ENCODE data around the gene TMEM213. TPM values are rescaled to one million over a fixed set of nuclear protein-coding genes. Genes with fewer than 3 reads are reported as not detected.
A peak's percentile ranks its signal among the peaks of the same experiment; 100 is the strongest.

The TMEM213 gene
- total RNA-seq, 1 experiment from 2014 or later = 11.3 TPM

DNA sequence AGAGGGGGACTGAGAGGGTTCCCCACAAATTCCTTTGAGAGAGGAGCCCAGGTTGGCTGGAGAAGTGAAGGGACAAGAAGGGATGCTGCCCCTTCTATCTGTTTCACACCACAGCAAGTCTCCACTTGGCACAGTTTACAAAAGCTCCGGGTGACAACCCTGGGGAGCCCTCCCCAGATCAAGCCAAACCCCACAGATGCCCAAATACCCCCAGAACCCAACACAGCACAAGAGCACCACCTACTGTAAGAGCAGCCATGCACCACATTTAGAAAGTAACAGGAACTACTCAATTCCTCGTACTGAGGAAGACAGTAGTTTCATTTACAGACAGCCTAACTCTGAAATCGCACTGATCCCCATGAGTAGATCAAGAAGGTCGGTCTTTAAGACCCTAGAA is 68.0 kb downstream of the TMEM213 start:
- H3K4me3 Mint-ChIP-seq (ENCODE audit: low read depth, unreplicated experiment) = no peak overlapping the region
- peaks cover 24% of the 10 kb centered on the region for H3K4me1 Mint-ChIP-seq (ENCODE audit: low read depth, unreplicated experiment)
- intact Hi-C loops (cut with micrococcal nuclease; ENCODE audit: unreplicated experiment) = loop anchor here (1.0 to 10.0 kb wide), 7 partner anchors 67 to 961 kb away; partner anchors contain the start of genes ATP6V0A4 and CREB3L2
- BruUV-seq (replicated peaks) = no TSS peak
- peaks cover 3% of the 10 kb centered on the region for H3K36me3 Mint-ChIP-seq (ENCODE audit: insufficient read depth, unreplicated experiment)
- CTCF ChIA-PET = interaction anchor here (1.1 to 1.4 kb wide), 3 partner anchors 67 to 127 kb away, joined by 3 to 5 read pairs (median 3); no protein-coding TSS in a partner anchor
- H3K9me3 Mint-ChIP-seq (ENCODE audit: low read depth, unreplicated experiment) = no peaks in the 10 kb centered on the region
- DNase-seq = peak; percentile 65
- TF ChIP-seq, protein P1, sequence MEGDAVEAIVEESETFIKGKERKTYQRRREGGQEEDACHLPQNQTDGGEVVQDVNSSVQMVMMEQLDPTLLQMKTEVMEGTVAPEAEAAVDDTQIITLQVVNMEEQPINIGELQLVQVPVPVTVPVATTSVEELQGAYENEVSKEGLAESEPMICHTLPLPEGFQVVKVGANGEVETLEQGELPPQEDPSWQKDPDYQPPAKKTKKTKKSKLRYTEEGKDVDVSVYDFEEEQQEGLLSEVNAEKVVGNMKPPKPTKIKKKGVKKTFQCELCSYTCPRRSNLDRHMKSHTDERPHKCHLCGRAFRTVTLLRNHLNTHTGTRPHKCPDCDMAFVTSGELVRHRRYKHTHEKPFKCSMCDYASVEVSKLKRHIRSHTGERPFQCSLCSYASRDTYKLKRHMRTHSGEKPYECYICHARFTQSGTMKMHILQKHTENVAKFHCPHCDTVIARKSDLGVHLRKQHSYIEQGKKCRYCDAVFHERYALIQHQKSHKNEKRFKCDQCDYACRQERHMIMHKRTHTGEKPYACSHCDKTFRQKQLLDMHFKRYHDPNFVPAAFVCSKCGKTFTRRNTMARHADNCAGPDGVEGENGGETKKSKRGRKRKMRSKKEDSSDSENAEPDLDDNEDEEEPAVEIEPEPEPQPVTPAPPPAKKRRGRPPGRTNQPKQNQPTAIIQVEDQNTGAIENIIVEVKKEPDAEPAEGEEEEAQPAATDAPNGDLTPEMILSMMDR (IDR thresholded peaks at IDR 0.05; ENCODE audit: unreplicated experiment) = peak; percentile 54
- no peaks in the 10 kb centered on the region for H3K27me3 Mint-ChIP-seq (ENCODE audit: unreplicated experiment)
- H3K27ac Mint-ChIP-seq (ENCODE audit: unreplicated experiment) = no peak overlapping the region

DNA sequence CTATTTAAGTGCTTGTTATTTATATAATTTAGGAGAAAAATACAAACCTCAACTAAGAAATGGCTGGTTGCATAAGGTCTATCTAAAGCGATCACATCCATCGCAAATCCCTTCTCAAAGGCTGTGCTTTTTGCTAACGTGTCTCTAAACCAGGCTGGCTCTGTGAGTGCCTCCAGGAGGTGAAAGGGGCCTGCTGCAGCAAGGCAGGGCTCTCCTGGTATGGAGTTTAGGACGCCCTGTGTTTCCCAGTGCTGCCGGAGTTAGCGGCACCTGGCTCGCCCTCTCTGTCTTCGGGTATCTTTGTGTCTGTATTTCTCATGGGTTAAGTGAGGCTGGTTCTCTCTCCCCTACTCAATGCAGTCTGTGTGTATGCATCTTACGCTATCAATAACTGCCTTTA is 68.6 kb downstream of the TMEM213 start:
- CTCF ChIA-PET = no interaction called here
- no peak overlapping the region for H3K27ac Mint-ChIP-seq (ENCODE audit: unreplicated experiment)

DNA sequence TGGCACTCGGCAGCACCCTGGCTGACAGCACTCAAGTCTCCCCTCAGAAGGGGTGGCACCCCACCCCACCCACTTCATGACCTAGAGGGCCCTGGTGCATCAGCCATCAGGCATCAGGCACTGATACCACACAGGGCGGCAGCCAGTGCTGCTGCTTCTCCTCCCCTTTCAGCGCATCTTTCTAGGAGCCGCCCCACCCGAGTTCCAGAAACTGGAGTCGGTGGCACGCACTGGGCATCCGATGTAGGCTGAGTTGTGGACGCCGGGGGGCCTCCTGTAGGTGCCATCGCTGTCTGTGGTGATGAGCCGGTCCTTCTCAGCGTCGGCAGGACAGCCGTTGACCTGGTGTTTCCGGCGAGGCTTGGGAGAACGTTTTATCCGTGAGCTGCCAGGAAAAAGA is 70.0 kb downstream of the TMEM213 start:
- intact Hi-C loops (cut with micrococcal nuclease; ENCODE audit: unreplicated experiment) = loop anchor here (5.0 to 10.0 kb wide), 4 partner anchors 203 to 963 kb away; partner anchors contain the start of gene CREB3L2
- BruUV-seq (replicated peaks) = no TSS peak
- H3K36me3 Mint-ChIP-seq (ENCODE audit: insufficient read depth, unreplicated experiment) = no peaks in the 10 kb centered on the region
- H3K4me1 Mint-ChIP-seq (ENCODE audit: low read depth, unreplicated experiment) = peaks cover 29% of the 10 kb centered on the region
- DNase-seq = no peak
- H3K27ac Mint-ChIP-seq (ENCODE audit: unreplicated experiment) = no peak overlapping the region
- TF ChIP-seq, protein P1 (IDR thresholded peaks at IDR 0.05; ENCODE audit: unreplicated experiment) = no peak
- H3K4me3 Mint-ChIP-seq (ENCODE audit: low read depth, unreplicated experiment) = no peak overlapping the region
- CTCF ChIA-PET = interaction anchor here (0.6 kb wide), 1 partner anchor 800 kb away, joined by 3 read pairs; no protein-coding TSS in a partner anchor
- H3K9me3 Mint-ChIP-seq (ENCODE audit: low read depth, unreplicated experiment) = no peaks in the 10 kb centered on the region
- H3K27me3 Mint-ChIP-seq (ENCODE audit: unreplicated experiment) = no peaks in the 10 kb centered on the region

More for the DNA sequence above, 68.6 kb downstream of the TMEM213 start:
- peaks cover 24% of the 10 kb centered on the region for H3K4me1 Mint-ChIP-seq (ENCODE audit: low read depth, unreplicated experiment)
- TF ChIP-seq, protein P1 (IDR thresholded peaks at IDR 0.05; ENCODE audit: unreplicated experiment) = no peak
- no peaks in the 10 kb centered on the region for H3K9me3 Mint-ChIP-seq (ENCODE audit: low read depth, unreplicated experiment)
- no peaks in the 10 kb centered on the region for H3K27me3 Mint-ChIP-seq (ENCODE audit: unreplicated experiment)
- DNase-seq = no peak
- no peak overlapping the region for H3K4me3 Mint-ChIP-seq (ENCODE audit: low read depth, unreplicated experiment)
- no peaks in the 10 kb centered on the region for H3K36me3 Mint-ChIP-seq (ENCODE audit: insufficient read depth, unreplicated experiment)
- intact Hi-C loops (cut with micrococcal nuclease; ENCODE audit: unreplicated experiment) = loop anchor here (1.0 to 10.0 kb wide), 5 partner anchors 128 to 962 kb away; partner anchors contain the start of gene CREB3L2
- BruUV-seq (replicated peaks) = no TSS peak

DNA sequence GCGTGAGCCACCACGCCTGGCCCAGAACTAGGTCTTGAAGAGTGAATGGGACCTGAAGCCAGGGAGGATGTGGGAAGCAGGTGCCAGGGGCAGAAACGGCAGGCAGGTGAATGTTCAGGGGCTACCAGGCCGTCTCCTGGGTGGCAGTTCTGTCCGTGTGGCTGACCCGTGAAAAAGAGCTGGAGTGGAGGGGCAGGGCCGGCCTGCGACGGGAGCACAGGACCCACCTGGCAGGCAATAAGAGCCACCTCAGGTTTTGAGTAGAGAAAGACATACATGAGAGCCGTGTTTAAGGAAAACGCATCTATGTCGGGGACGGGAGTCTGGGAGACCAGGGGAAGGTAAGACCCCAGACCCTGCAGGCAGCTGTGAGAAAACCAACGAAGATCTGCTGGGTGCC is 70.9 kb downstream of the TMEM213 start:
- H3K27me3 Mint-ChIP-seq (ENCODE audit: unreplicated experiment) = no peaks in the 10 kb centered on the region
- intact Hi-C loops (cut with micrococcal nuclease; ENCODE audit: unreplicated experiment) = loop anchor here (5.0 to 10.0 kb wide), 4 partner anchors 204 to 964 kb away; partner anchors contain the start of gene CREB3L2
- H3K4me3 Mint-ChIP-seq (ENCODE audit: low read depth, unreplicated experiment) = no peak overlapping the region
- CTCF ChIA-PET = no interaction called here
- BruUV-seq (replicated peaks) = no TSS peak
- TF ChIP-seq, protein P1 (IDR thresholded peaks at IDR 0.05; ENCODE audit: unreplicated experiment) = no peak
- peaks cover 34% of the 10 kb centered on the region for H3K4me1 Mint-ChIP-seq (ENCODE audit: low read depth, unreplicated experiment)
- H3K27ac Mint-ChIP-seq (ENCODE audit: unreplicated experiment) = no peak overlapping the region
- DNase-seq = no peak
- H3K9me3 Mint-ChIP-seq (ENCODE audit: low read depth, unreplicated experiment) = no peaks in the 10 kb centered on the region
- no peaks in the 10 kb centered on the region for H3K36me3 Mint-ChIP-seq (ENCODE audit: insufficient read depth, unreplicated experiment)

Measured in Calu3 (cell line).